SK-N-SH (cell line): ENCODE data around the gene PARD3B. TPM values are rescaled to one million over a fixed set of nuclear protein-coding genes. Genes with fewer than 3 reads are reported as not detected.

Experiments used
- CTCF ChIA-PET: fragments of 300-600, 350-600 bp; formaldehyde crosslinking; extraction: SDS; loops from one replicate; lab custom pipeline; 2021; lab: Yijun Ruan, JAX
- POLR2A ChIA-PET: fragments of 350-600 bp; sonication (Branson Sonifier 250); formaldehyde crosslinking; extraction: SDS; loops from one replicate; lab custom pipeline; 2020; ENCODE audit warnings: antibody characterized with exemption, inconsistent platforms; lab: Yijun Ruan, JAX
- DNase-seq: peaks from one replicate; pipeline ENCODE4 v3.0.0; 2012
- H2AFZ ChIP-seq: fragments of 200-600 bp; sonication (generic); 2 replicates; pipeline ENCODE4 v1.8.1; 2016; ENCODE audit warnings: antibody characterized with exemption, mild to moderate bottlenecking, low read depth
- H3F3A ChIP-seq: fragments of 200-600 bp; sonication (generic); replicated peaks from 2 replicates; pipeline ENCODE3; 2016; ENCODE audit warnings: antibody characterized with exemption, mild to moderate bottlenecking; ENCODE audit not compliant: insufficient read depth
- H3K27ac ChIP-seq, 2 experiments: fragments of 200-500 bp in 1 of 2; fragments of 200-600 bp in 1 of 2; sonication (Bioruptor generic) in 1 of 2; sonication (generic), shearing (Covaris generic) in 1 of 2; 2 replicates each; pipeline versions ENCODE4 v1.5.1 to v1.6.1; 2014 to 2016; ENCODE audit warnings: low read depth in 2 of 2, inconsistent platforms in 1 of 2, low read length in 1 of 2, mild to moderate bottlenecking in 1 of 2, mixed read lengths in 1 of 2
- H3K27me3 ChIP-seq: fragments of 200-600 bp; sonication (generic), shearing (Covaris generic); 2 replicates; pipeline ENCODE4 v1.6.1; 2016; ENCODE audit warnings: mixed run types; ENCODE audit not compliant: insufficient read depth
- H3K36me3 ChIP-seq, 2 experiments: fragments of 200-500 bp in 1 of 2; fragments of 200-600 bp in 1 of 2; sonication (Bioruptor generic) in 1 of 2; sonication (generic) in 1 of 2; replicated peaks in 1 of 2; 2 replicates each; pipeline versions ENCODE3 to v1.5.1; 2014 to 2016; ENCODE audit warnings: low read length in 1 of 2, mild to moderate bottlenecking in 1 of 2; ENCODE audit not compliant: insufficient read depth in 2 of 2, control insufficient read depth in 1 of 2
- H3K4me1 ChIP-seq, 2 experiments: fragments of 200-500 bp in 1 of 2; fragments of 200-600 bp in 1 of 2; sonication (Bioruptor generic) in 1 of 2; sonication (generic), shearing (Covaris generic) in 1 of 2; 2 replicates each; pipeline versions ENCODE4 v1.5.1 to v1.6.1; 2014 to 2016; ENCODE audit warnings: low read depth in 1 of 2, low read length in 1 of 2, mixed run types in 1 of 2; ENCODE audit not compliant: insufficient read depth in 2 of 2, control insufficient read depth in 1 of 2
- H3K4me2 ChIP-seq: fragments of 200-600 bp; sonication (generic), shearing (Covaris generic); 2 replicates; pipeline ENCODE4 v1.6.1; 2017; ENCODE audit warnings: mixed run types
- H3K4me3 ChIP-seq, 2 experiments: fragments of 200-500 bp in 1 of 2; fragments of 200-600 bp in 1 of 2; sonication (Bioruptor generic) in 1 of 2; sonication (generic), shearing (Covaris generic) in 1 of 2; 2 replicates each; pipeline versions ENCODE4 v1.5.1 to v1.8.1; 2014 to 2016; ENCODE audit warnings: low read depth in 2 of 2, inconsistent platforms in 1 of 2, low read length in 1 of 2, mild to moderate bottlenecking in 1 of 2, mixed read lengths in 1 of 2, moderate library complexity in 1 of 2
- H3K79me2 ChIP-seq: fragments of 200-600 bp; sonication (generic); 2 replicates; pipeline ENCODE4 v1.8.1; 2017; ENCODE audit warnings: mild to moderate bottlenecking; ENCODE audit not compliant: insufficient read depth
- H3K9ac ChIP-seq: fragments of 200-600 bp; sonication (generic); 2 replicates; pipeline ENCODE4 v1.6.1; 2017; ENCODE audit warnings: mixed run types
- H3K9me2 ChIP-seq: fragments of 200-600 bp; sonication (generic); 2 replicates; pipeline ENCODE4 v1.6.1; 2017; ENCODE audit warnings: mixed run types
- H3K9me3 ChIP-seq: fragments of 200-600 bp; sonication (generic); 2 replicates; pipeline ENCODE4 v1.6.1; 2017; ENCODE audit warnings: mixed run types, mild to moderate bottlenecking, moderate library complexity
- H4K20me1 ChIP-seq: fragments of 200-600 bp; sonication (generic); 2 replicates; pipeline ENCODE4 v1.6.1; 2017; ENCODE audit warnings: mild to moderate bottlenecking, mixed run types; ENCODE audit not compliant: insufficient read depth
- EZH2phosphoT487 ChIP-seq: fragments of 200-600 bp; sonication (generic); IDR thresholded peaks from 2 replicates; pipeline ENCODE4 v1.6.1; 2017; ENCODE audit warnings: low read depth, mixed run types, mild to moderate bottlenecking, antibody characterized with exemption, moderate library complexity, borderline replicate concordance
- FOSL2 ChIP-seq: IDR thresholded peaks from 2 replicates; pipeline ENCODE4 v1.4.0; 2012; ENCODE audit warnings: low read depth, mild to moderate bottlenecking, moderate library complexity, borderline replicate concordance
- FOXJ3 ChIP-seq: sonication (generic); formaldehyde crosslinking; IDR thresholded peaks from 2 replicates; pipeline ENCODE4 v1.5.1; 2020; ENCODE audit warnings: mild to moderate bottlenecking, missing genetic modification reagents
- FOXM1 ChIP-seq: IDR thresholded peaks from 2 replicates; pipeline ENCODE4 v1.4.0; 2012; ENCODE audit warnings: low read depth, mild to moderate bottlenecking
- GABPA ChIP-seq: IDR thresholded peaks from 2 replicates; pipeline ENCODE4 v1.4.0; 2012; ENCODE audit warnings: low read depth, mild to moderate bottlenecking
- GATA2 ChIP-seq: sonication (generic); formaldehyde crosslinking; IDR thresholded peaks from 2 replicates; pipeline ENCODE4 v1.5.0; 2020; ENCODE audit warnings: mild to moderate bottlenecking, missing genetic modification reagents
- JUND ChIP-seq: IDR thresholded peaks from 2 replicates; pipeline ENCODE4 v1.4.0; 2012
- PBX3 ChIP-seq: IDR thresholded peaks from 2 replicates; pipeline ENCODE4; 2012
- RXRA ChIP-seq: IDR thresholded peaks from 2 replicates; pipeline ENCODE4 v1.4.0; 2012; ENCODE audit warnings: low read depth, mild to moderate bottlenecking, borderline replicate concordance
- SIN3A ChIP-seq: IDR thresholded peaks from 2 replicates; pipeline ENCODE4 v1.6.1; 2012; ENCODE audit warnings: low read depth, mild to moderate bottlenecking, low read length, moderate library complexity, borderline replicate concordance
- TAF1 ChIP-seq: IDR thresholded peaks from 2 replicates; pipeline ENCODE4 v1.6.1; 2012; ENCODE audit warnings: low read depth, mild to moderate bottlenecking, low read length, moderate library complexity, borderline replicate concordance
- TEAD4 ChIP-seq: IDR thresholded peaks from 2 replicates; pipeline ENCODE4 v1.4.0; 2012; ENCODE audit warnings: mild to moderate bottlenecking, borderline replicate concordance; ENCODE audit not compliant: insufficient read depth
- USF2 ChIP-seq: fragments of 150-350 bp; IDR thresholded peaks from 2 replicates; pipeline ENCODE4 v1.6.1; 2017; ENCODE audit warnings: antibody characterized with exemption, low read length, low read depth, borderline replicate concordance
- WGBS: methylation state at CpG from one replicate; pipeline ENCODE4 v1.1.6; 2017; ENCODE audit warnings: low lambda C conversion rate; 5-methylcytosine and 5-hydroxymethylcytosine counted together
- polyA plus RNA-seq, 3 experiments: library from polyadenylated mRNA; depleted of rRNA; stranded (reverse); fragments of >200 nt; gene quantifications; 2 replicates each; pipeline ENCODE4 v1.2.3, GENCODE V29; 2012

Gene PARD3B
- polyA plus RNA-seq, 1 of the 3 experiments (the other 2 are of a cell fraction): 0.87 TPM

GRCh38 chr2:205463466-205464025 is 918.3 kb downstream of the PARD3B start:
- ChIA-PET CTCF (interaction anchor here (0.9 to 1.5 kb wide), 2 partner anchors 10 to 163 kb away, joined by 3 read pairs; no protein-coding TSS in a partner anchor), POLR2A (no interaction called here)
- Histone ChIP-seq H2AFZ (no peak overlapping the region), H3K9me2 (no peaks in the 10 kb centered on the region), H3K27me3 (no peaks in the 10 kb centered on the region), H3F3A (no peaks in the 10 kb centered on the region), H3K4me3 (no peak overlapping the region), H3K27ac (no peak overlapping the region), H3K79me2 (no peaks in the 10 kb centered on the region), H3K9ac (no peak overlapping the region), H3K4me1 (no peaks in the 10 kb centered on the region; a peak in 1 of 4 replicates), H3K9me3 (no peaks in the 10 kb centered on the region), H3K4me2 (no peak overlapping the region), H4K20me1 (no peaks in the 10 kb centered on the region), H3K36me3 (no peaks in the 10 kb centered on the region)
- TF ChIP-seq GATA2 (CRISPR knock-in tag): no peak
- TF ChIP-seq FOSL2: no peak
- TF ChIP-seq USF2: no peak
- TF ChIP-seq SIN3A: no peak
- no peak for TF ChIP-seq EZH2phosphoT487
- DNase-seq: no peak
- WGBS: 84% methylated on average over 5 of the region's 5 CpGs

GRCh38 chr2:205464681-205465080 is 919.4 kb downstream of the PARD3B start:
- Histone ChIP-seq H4K20me1 (no peaks in the 10 kb centered on the region), H3K27ac (no peak overlapping the region), H3K4me3 (no peak overlapping the region), H3K27me3 (no peaks in the 10 kb centered on the region), H3K79me2 (no peaks in the 10 kb centered on the region), H3K4me2 (no peak overlapping the region), H3K9me2 (no peaks in the 10 kb centered on the region), H3F3A (no peaks in the 10 kb centered on the region), H2AFZ (no peak overlapping the region), H3K9me3 (no peaks in the 10 kb centered on the region), H3K4me1 (no peaks in the 10 kb centered on the region; a peak in 1 of 4 replicates), H3K9ac (no peak overlapping the region), H3K36me3 (no peaks in the 10 kb centered on the region)
- no peak for DNase-seq
- TF ChIP-seq FOXJ3 (CRISPR knock-in tag) (no peak), JUND (no peak)
- WGBS: 88% methylated on average over 3 of the region's 3 CpGs
- ChIA-PET POLR2A (no interaction called here), CTCF (interaction anchor here (1.5 kb wide), 1 partner anchor 8 kb away, joined by 3 read pairs; no protein-coding TSS in a partner anchor)

GRCh38 chr2:205465791-205466190 is 920.5 kb downstream of the PARD3B start:
- Histone ChIP-seq H3K27me3 (no peaks in the 10 kb centered on the region), H3K9me3 (no peaks in the 10 kb centered on the region), H3K9me2 (no peaks in the 10 kb centered on the region), H3K4me1 (no peaks in the 10 kb centered on the region; a peak in 1 of 4 replicates), H3K27ac (no peak overlapping the region), H4K20me1 (no peaks in the 10 kb centered on the region), H3K4me3 (no peak overlapping the region), H3K36me3 (no peaks in the 10 kb centered on the region), H3K9ac (no peak overlapping the region), H3K79me2 (no peaks in the 10 kb centered on the region), H2AFZ (no peak overlapping the region), H3K4me2 (no peak overlapping the region), H3F3A (no peaks in the 10 kb centered on the region)
- ChIA-PET CTCF (interaction anchor here (0.6 to 1.1 kb wide), 3 partner anchors 9 to 1320 kb away, joined by 3 to 4 read pairs (median 3); no protein-coding TSS in a partner anchor), POLR2A (no interaction called here)
- WGBS: 78% methylated on average over 3 of the region's 3 CpGs
- TF ChIP-seq FOXM1: no peak
- no peak for TF ChIP-seq RXRA
- no peak for TF ChIP-seq TAF1
- TF ChIP-seq PBX3: no peak
- TF ChIP-seq TEAD4: no peak
- no peak for TF ChIP-seq GABPA
- no peak for DNase-seq
